Activated naive CD4-positive, alpha-beta T cell treated with anti-CD3 and anti-CD28 coated beads, Interleukin-2, amount 50 U/mL, for 16 hours (primary cell): ENCODE measurements around the gene PIGK.

ENCODE experiments used
- DNase-seq: peaks from one replicate; pipeline ENCODE4 v3.0.0-alpha.2; 2020

The PIGK gene

GRCh38 chr1:77089756-77090155 lies 129.5 kb downstream of the PIGK start:
- DNase-seq: no peak

DNA sequence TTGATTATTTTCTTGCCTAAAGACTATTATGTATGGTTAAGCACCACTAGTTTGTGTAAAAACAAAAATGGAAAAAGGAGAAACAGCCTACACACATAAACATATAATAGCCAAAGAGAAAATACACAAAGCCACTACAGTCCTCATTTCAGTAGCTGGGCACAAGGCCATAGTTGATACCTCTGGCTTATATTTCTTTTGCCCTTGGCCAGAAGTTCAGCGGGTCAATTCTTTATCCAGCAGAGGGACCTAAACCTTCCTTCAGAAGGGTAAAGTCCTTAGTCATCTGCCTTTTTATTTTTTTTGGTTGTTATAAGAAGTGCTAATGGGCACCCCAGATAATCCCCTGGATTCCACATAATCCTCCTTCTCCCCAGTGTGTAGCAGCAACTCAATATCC lies 134.1 kb downstream of the PIGK start:
- no peak for DNase-seq

DNA sequence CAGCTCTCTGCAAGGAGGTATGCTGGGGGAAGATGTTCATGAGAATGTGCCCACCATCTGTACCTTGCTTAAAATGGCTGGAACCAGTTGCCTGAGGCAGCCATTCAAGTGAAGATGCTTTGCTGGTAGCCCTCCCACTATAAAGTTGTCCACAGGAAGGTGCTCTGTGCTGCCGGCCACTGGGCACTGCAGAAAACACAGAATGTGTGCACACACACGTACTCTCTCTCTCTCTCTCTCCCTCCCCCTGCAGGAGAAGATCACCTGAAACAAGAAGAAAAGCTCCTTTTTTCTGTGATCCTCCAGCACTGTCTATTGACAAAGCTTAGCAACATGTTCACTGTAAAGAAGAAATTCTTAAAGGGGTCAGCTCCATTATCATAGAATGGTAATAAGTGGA lies 134.8 kb downstream of the PIGK start:
- DNase-seq: no peak

- no peak for DNase-seq
Observed at GRCh38 chr1:77081834-77082233, 137.4 kb downstream of the PIGK start.

DNA sequence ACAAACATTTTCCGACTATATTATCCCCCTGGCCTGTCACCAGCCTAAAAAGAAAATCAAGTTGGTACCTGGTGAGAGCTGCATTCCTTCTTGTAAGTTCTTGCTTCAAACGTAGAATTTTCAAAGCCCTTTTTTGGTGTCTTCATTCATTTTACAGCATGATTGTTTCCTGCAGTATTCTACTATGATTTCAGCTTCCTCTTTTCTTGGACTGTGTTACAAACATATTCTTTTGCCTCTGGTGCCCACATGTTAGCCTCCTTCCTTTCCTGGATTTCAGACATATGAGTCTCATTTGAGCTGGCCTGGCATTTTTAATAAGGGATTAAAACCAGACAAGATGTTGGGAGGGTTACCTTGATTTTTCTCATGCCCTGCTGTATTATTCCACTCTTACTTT lies 142.5 kb downstream of the PIGK start:
- DNase-seq: no peak

- no peak for DNase-seq
Observed at GRCh38 chr1:77068013-77068412, 151.2 kb downstream of the PIGK start.

DNA sequence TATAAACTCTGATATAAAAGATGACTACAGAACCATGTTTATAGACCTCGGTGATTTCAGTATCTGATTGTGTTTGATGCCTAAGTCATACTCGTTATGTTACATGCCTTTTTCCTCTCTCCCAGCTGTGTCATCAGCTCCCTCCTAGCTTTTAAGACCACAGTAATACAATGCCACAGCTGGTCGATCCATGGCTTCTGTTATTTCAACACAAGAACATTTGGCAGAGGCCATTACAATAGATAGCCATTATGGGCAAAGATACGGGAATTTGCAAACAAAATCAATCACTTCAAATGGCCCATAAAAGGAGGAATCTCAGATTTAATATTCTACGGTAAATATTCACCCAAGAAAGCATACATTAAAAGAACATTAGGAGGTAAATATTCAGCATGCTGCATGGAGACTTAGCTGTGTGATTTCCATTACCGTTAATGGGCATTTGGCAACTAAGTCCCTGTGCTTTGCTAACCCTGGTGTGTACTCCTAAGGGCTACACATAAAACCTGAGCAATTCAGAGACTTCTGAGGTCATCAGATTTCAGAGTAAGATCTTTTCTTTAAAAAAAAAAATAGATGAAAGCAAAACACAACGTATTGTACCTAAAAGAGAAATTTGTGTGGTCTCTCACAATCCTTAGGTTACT lies 153.4 kb downstream of the PIGK start:
- no peak for DNase-seq

GRCh38 chr1:77064246-77064645 lies 155.0 kb downstream of the PIGK start:
- no peak for DNase-seq

- DNase-seq: no peak
Observed at GRCh38 chr1:77063118-77063517, 156.1 kb downstream of the PIGK start.

DNA sequence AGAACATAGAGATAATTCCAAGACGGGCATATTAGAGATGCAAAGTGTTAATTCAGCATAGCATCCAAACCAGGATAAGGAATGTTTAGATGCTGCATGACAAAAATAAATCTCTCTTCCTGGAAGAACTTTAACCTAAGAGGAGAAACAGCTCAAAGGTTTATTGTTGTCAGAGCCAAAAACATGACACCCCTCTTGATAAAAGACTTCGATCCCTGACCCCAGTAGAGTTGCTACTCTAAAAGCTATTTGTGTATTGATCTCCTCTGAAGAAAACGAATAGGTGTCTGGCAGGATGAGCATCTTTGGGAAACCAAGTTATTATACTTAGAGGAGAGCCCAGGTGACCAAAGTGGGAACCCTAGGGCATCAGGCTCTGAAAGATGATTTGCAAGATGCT lies 158.1 kb downstream of the PIGK start:
- no peak for DNase-seq

GRCh38 chr1:77060000-77060399 lies 159.2 kb downstream of the PIGK start:
- no peak for DNase-seq

DNA sequence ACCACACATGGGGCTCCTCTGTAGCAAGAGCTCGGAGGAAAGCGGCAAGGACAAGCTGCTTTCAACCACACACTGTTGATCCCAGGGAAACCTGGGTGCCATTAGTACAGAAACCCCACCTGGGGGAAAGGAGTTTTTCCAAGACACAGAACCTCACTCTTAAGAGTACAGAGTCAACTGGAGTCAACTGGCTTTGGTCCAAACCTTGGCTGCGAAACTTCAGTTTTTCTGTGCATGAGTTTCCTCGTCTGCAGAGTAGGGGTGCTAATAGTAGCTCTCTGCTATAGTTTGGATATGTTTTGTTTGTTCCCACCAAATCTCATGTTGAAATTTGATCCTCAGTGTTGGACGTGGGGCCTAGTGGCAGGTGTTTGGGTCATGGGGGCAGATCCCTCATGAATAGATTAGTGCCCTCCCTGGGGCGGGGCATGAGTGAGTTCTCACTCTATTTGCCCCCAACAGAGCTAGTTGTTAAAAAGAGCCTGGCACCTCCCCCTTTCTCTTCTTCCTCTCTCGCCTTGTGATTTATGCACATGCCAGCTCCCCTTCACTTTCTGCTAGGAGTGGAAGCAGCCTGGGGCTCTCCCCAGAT lies 161.1 kb downstream of the PIGK start:
- no peak for DNase-seq

DNA sequence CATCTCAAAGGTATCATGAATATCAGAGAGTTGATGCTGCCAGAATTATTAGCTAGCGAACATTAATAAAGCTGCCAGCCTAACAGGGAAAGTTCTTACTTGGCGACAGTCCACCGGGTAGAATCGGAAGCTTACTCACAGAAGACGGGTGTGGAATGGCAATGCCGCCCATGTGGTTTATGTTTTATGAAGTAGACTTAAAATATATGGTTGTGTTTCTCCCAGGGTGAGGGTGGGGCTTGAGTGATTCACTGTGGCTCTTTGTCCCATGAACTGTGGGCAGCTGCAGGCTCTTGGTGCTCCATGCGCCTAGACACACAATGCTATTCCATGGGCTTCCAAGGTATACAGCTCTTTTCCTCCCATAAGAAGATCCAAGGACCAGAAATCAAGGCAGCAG lies 162.7 kb downstream of the PIGK start:
- no peak for DNase-seq

DNA sequence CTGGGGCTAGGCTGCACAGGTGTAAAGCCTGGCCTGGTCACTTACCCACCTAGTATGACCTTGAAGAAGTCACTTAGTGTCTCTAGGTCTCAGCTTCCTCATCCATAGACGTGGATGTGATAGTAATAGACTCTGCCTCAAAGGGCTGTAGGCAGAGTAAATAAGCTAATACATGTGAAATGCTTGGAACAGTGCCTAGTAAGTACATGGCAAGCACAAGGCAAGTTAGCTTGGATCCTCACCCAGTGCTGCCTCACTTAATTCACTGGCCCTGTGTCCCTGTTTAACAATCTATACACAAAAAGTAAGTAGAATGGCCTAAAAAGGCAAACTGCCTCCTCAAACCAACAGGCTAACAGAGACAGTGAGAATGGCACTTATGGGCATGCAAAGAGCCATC lies 167.8 kb downstream of the PIGK start:
- no peak for DNase-seq

- no peak for DNase-seq
Observed at GRCh38 chr1:77048615-77049005, 170.6 kb downstream of the PIGK start.

DNA sequence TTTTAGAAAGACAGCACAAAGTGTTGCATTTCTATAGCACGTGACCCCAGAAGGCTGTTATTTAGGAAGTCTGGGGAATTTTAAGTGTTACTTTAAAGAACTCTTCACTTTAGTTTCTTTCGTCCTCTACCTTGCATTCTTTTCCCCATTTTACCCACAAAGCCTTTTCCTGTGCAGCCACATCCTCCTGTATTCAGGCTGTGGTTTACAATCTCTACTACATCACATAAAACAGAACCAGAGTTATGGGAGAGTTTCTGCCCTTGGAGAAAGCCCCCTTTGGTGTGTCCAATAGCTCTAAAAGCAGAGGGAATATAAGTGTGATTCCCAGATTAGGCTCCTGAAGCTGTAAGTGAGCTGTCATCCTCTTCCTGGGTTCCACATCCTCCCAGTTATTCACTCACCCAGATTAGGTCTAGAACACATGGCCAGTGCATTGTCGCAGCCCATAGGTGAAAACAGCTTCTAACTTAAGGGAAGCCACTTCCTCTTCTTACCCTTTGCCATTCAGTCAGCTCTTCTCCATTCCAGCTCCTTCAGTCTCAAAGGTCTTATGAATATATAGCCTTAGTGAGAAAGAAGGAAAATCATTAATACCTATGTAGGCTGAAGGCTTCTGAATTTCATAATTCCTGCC lies 171.1 kb downstream of the PIGK start:
- no peak for DNase-seq

- no peak for DNase-seq
Observed at GRCh38 chr1:77047575-77047974, 171.7 kb downstream of the PIGK start.

DNA sequence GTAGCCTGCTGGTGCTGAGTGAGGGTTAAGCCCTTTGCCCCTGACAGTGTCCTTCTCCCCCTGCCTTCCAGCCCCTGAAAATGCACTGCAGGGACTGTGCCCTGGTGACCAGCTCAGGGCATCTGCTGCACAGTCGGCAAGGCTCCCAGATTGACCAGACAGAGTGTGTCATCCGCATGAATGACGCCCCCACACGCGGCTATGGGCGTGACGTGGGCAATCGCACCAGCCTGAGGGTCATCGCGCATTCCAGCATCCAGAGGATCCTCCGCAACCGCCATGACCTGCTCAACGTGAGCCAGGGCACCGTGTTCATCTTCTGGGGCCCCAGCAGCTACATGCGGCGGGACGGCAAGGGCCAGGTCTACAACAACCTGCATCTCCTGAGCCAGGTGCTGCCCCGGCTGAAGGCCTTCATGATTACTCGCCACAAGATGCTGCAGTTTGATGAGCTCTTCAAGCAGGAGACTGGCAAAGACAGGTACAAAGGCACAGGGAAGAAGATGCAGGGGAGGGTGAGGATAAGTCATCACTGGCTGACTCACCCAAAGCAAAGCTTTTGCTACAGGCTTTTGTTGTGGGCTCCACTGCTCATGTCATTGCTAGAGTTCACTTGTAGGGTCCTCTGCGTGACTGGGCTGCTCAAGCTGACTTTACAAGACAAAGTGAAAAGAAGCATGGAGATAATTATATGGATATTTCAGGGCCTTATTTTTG lies 174.9 kb downstream of the PIGK start:
- no peak for DNase-seq

- DNase-seq: no peak
Observed at GRCh38 chr1:77040826-77041225, 178.4 kb downstream of the PIGK start.

- DNase-seq: no peak
Observed at GRCh38 chr1:77039739-77040138, 179.5 kb downstream of the PIGK start.

DNA sequence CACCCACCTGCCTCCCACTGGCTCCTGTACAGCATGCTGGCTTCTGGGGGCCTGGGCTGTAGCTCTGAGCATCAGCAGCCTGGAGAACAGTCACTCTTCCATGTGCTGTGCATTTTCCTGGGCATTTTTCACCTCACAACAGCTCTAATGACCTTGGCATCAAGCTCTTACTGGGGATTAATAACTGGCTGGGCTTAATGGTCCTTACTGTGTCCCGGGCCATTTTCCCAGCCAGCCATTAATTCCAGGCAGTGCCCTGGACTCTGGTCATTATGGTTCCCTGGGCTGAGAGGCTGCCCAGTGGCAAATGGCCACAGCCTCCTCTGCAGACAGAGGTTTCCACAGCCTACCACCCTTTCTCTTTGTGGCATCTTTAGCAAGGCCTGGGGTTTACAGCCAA lies 180.1 kb downstream of the PIGK start:
- DNase-seq: no peak
